ENCODE measurements around the gene FSIP2.

GRCh38 chr2:185828326-185828725 is 89.7 kb downstream of the FSIP2 start:
- TF ChIP-seq EZH2 (IDR thresholded peaks at IDR 0.05; ENCODE audit: borderline replicate concordance, low read length), result no peak
- TF ChIP-seq, protein P1, sequence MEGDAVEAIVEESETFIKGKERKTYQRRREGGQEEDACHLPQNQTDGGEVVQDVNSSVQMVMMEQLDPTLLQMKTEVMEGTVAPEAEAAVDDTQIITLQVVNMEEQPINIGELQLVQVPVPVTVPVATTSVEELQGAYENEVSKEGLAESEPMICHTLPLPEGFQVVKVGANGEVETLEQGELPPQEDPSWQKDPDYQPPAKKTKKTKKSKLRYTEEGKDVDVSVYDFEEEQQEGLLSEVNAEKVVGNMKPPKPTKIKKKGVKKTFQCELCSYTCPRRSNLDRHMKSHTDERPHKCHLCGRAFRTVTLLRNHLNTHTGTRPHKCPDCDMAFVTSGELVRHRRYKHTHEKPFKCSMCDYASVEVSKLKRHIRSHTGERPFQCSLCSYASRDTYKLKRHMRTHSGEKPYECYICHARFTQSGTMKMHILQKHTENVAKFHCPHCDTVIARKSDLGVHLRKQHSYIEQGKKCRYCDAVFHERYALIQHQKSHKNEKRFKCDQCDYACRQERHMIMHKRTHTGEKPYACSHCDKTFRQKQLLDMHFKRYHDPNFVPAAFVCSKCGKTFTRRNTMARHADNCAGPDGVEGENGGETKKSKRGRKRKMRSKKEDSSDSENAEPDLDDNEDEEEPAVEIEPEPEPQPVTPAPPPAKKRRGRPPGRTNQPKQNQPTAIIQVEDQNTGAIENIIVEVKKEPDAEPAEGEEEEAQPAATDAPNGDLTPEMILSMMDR (IDR thresholded peaks at IDR 0.05; ENCODE audit: low read length), result no peak

Measured in OCI-LY1 (cell line).